ENCODE results near the gene EIF3J. TPM values are rescaled to one million over a fixed set of nuclear protein-coding genes. Genes with fewer than 3 reads are reported as not detected.

Gene EIF3J
- total RNA-seq (10 to 100 TPM; 58.9 to 77.1 TPM), polyA plus RNA-seq (ENCODE audit: insufficient read length in 6 of 6) (100 to 1,000 TPM in 2 of 6 donors, 10 to 100 TPM in 4; 83.1 to 102 (median 97.6) TPM)
- long read RNA-seq, donor 1, transcript EIF3J-201 (8 exons, 2,569 nt): major isoform, 19 of 101 reads
- long read RNA-seq, donor 1, partial matches to known transcripts: 80 of 101 reads
- long read RNA-seq, donor 1, other reads (novel, unspliced or antisense): 0 of 101 reads
- long read RNA-seq, donor 2, transcript EIF3J-201 (8 exons, 2,569 nt): major isoform, 11 of 50 reads
- long read RNA-seq, donor 2, partial matches to known transcripts: 38 of 50 reads
- long read RNA-seq, donor 2, other reads (novel, unspliced or antisense): 0 of 50 reads
- long read RNA-seq, donor 3, transcript EIF3J-201 (8 exons, 2,569 nt): major isoform, 12 of 20 reads
- long read RNA-seq, donor 3, partial matches to known transcripts: 8 of 20 reads
- long read RNA-seq, donor 3, other reads (novel, unspliced or antisense): 0 of 20 reads
- long read RNA-seq, donor 4, partial matches to known transcripts: 16 of 21 reads
- long read RNA-seq, donor 4, other reads (novel, unspliced or antisense): 0 of 21 reads
- long read RNA-seq, donor 5, transcript EIF3J-201 (8 exons, 2,569 nt): major isoform, 13 of 49 reads
- long read RNA-seq, donor 5, partial matches to known transcripts: 26 of 49 reads
- long read RNA-seq, donor 5, other reads (novel, unspliced or antisense): 7 of 49 reads
- long read RNA-seq, donor 6, transcript EIF3J-201 (8 exons, 2,569 nt): major isoform, 13 of 56 reads
- long read RNA-seq, donor 6, partial matches to known transcripts: 43 of 56 reads
- long read RNA-seq, donor 6, other reads (novel, unspliced or antisense): 0 of 56 reads
- long read RNA-seq, donor 7, partial matches to known transcripts: 0 of 4 reads
- long read RNA-seq, donor 7, other reads (novel, unspliced or antisense): 0 of 4 reads
- long read RNA-seq, donor 8, transcript EIF3J-201 (8 exons, 2,569 nt): major isoform, 18 of 25 reads
- long read RNA-seq, donor 8, partial matches to known transcripts: 7 of 25 reads
- long read RNA-seq, donor 8, other reads (novel, unspliced or antisense): 0 of 25 reads
- long read RNA-seq, donor 9, partial matches to known transcripts: 0 of 1 reads
- long read RNA-seq, donor 9, other reads (novel, unspliced or antisense): 0 of 1 reads
- long read RNA-seq, donor 10, transcript EIF3J-201 (8 exons, 2,569 nt): major isoform, 6 of 15 reads
- long read RNA-seq, donor 10, partial matches to known transcripts: 8 of 15 reads
- long read RNA-seq, donor 10, other reads (novel, unspliced or antisense): 1 of 15 reads
- long read RNA-seq, donor 11: 0 reads
- long read RNA-seq, donor 12, transcript EIF3J-201 (8 exons, 2,569 nt): major isoform, 17 of 70 reads
- long read RNA-seq, donor 12, partial matches to known transcripts: 53 of 70 reads
- long read RNA-seq, donor 12, other reads (novel, unspliced or antisense): 0 of 70 reads

- Histone ChIP-seq H3K4me1 (peaks cover 23 to 55% of the 10 kb centered on the region in 2 donors), H3K27me3 (no peaks in the 10 kb centered on the region), H3K27ac (peak within 1 kb of the TSS; percentile 98 to 99), H3K36me3 (peaks cover 0 to 31% of the 10 kb centered on the region in 2 donors), H3K4me3 (peak within 1 kb of the TSS; percentile 66 to 78), H3K9me3 (no peaks in the 10 kb centered on the region)
- no peak for TF ChIP-seq CTCF (IDR thresholded peaks at IDR 0.05)
- intact Hi-C loops (cut with DNase I): no loop called here
- ATAC-seq (peak; percentile 92), DNase-seq (peak; percentile 31 to 99 (median 96))
These were observed at the start of gene EIF3J for GRCh38 chr15:44536962-44537734. Gene EIF3J, plus strand, starts transcription at chr15:44537147. Its CDS starts 48 bp downstream, at chr15:44537195.

- peak overlapping the region in 1 of 2 donors; percentile 0 for H3K27ac ChIP-seq
- TF ChIP-seq CTCF (IDR thresholded peaks at IDR 0.05): no peak
These were observed 47.5 kb upstream of the EIF3J start for GRCh38 chr15:44489464-44489863.

GRCh38 chr15:44490622-44491021 is 46.3 kb upstream of the EIF3J start:
- no peak overlapping the region for H3K4me3 ChIP-seq
- peaks cover 0 to 68% of the 10 kb centered on the region in 2 donors for H3K36me3 ChIP-seq
- no peak for TF ChIP-seq CTCF (IDR thresholded peaks at IDR 0.05)
- ATAC-seq (no peak), DNase-seq (no peak)
- H3K27me3 ChIP-seq: no peaks in the 10 kb centered on the region
- no peaks in the 10 kb centered on the region for H3K9me3 ChIP-seq
- no peaks in the 10 kb centered on the region for H3K4me1 ChIP-seq
- intact Hi-C loops (cut with DNase I): no loop called here
- no peak overlapping the region for H3K27ac ChIP-seq

More at GRCh38 chr15:44489464-44489863, 47.5 kb upstream of the EIF3J start:
- H3K36me3 ChIP-seq: peaks cover 0 to 64% of the 10 kb centered on the region in 2 donors
- ATAC-seq: peak; percentile 49
- intact Hi-C loops (cut with DNase I): no loop called here
- no peak for DNase-seq
- no peaks in the 10 kb centered on the region for H3K4me1 ChIP-seq
- H3K27me3 ChIP-seq: no peaks in the 10 kb centered on the region
- H3K4me3 ChIP-seq: no peak overlapping the region
- no peaks in the 10 kb centered on the region for H3K9me3 ChIP-seq

- Histone ChIP-seq H3K9me3 (no peaks in the 10 kb centered on the region), H3K27ac (no peak overlapping the region), H3K36me3 (peaks cover 0 to 70% of the 10 kb centered on the region in 2 donors), H3K27me3 (no peaks in the 10 kb centered on the region), H3K4me3 (no peak overlapping the region), H3K4me1 (no peaks in the 10 kb centered on the region)
- no peak for TF ChIP-seq CTCF (IDR thresholded peaks at IDR 0.05)
- DNase-seq (no peak), ATAC-seq (no peak)
- intact Hi-C loops (cut with DNase I): no loop called here
These were observed 44.9 kb upstream of the EIF3J start for GRCh38 chr15:44492040-44492439.
